Occipital lobe (tissue), 3 donors: ENCODE data around the gene PKN2. TPM values are rescaled to one million over a fixed set of nuclear protein-coding genes. Genes with fewer than 3 reads are reported as not detected.
"Not testable (repeated sequence)": the region's sequence is repeated elsewhere in the genome, so short reads cannot be mapped to it uniquely, and the experiment has no call there.

Source experiments
- DNase-seq: peaks from one replicate; lab custom pipeline; 2025; lab: John Stamatoyannopoulos, UW
- small RNA-seq: library from RNA; depleted of rRNA; stranded (forward); fragments of <200 nt; gene quantifications from one replicate; pipeline ENCODE3, GENCODE V24; 2014
- total RNA-seq: library from RNA; depleted of rRNA; stranded (reverse); fragments of >200 nt; gene quantifications from one replicate; pipeline ENCODE4 v1.2.3, GENCODE V29; 2014

Gene PKN2
- total RNA-seq, 1 donor from 2014 or later = 67.4 TPM

- no peak for DNase-seq
These were observed 192.7 kb downstream of the PKN2 start for GRCh38 chr1:88876573-88877365.

GRCh38 chr1:88877382-88877825 lies 193.3 kb downstream of the PKN2 start:
- no peak for DNase-seq

GRCh38 chr1:88877911-88878310 lies 193.8 kb downstream of the PKN2 start:
- DNase-seq = no peak

GRCh38 chr1:88878731-88879130 lies 194.7 kb downstream of the PKN2 start:
- DNase-seq = no peak

GRCh38 chr1:88880717-88881116 lies 196.6 kb downstream of the PKN2 start:
- not testable (repeated sequence) for DNase-seq

- no peak for DNase-seq
These were observed 199.1 kb downstream of the PKN2 start for GRCh38 chr1:88883156-88883555.

Small RNAs within 50 kb of the gene (small RNA-seq; reads per million reads assigned to genes)
- gene RNU6-125P = not detected

Other genes starting within 250 kb of the PKN2 start
- 69.7 TPM for gene GTF2B, start 207.3 kb downstream of the PKN2 start, total RNA-seq